Measurements from ENCODE around the gene APRT.

Gene APRT, protein sequence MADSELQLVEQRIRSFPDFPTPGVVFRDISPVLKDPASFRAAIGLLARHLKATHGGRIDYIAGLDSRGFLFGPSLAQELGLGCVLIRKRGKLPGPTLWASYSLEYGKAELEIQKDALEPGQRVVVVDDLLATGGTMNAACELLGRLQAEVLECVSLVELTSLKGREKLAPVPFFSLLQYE

DNA sequence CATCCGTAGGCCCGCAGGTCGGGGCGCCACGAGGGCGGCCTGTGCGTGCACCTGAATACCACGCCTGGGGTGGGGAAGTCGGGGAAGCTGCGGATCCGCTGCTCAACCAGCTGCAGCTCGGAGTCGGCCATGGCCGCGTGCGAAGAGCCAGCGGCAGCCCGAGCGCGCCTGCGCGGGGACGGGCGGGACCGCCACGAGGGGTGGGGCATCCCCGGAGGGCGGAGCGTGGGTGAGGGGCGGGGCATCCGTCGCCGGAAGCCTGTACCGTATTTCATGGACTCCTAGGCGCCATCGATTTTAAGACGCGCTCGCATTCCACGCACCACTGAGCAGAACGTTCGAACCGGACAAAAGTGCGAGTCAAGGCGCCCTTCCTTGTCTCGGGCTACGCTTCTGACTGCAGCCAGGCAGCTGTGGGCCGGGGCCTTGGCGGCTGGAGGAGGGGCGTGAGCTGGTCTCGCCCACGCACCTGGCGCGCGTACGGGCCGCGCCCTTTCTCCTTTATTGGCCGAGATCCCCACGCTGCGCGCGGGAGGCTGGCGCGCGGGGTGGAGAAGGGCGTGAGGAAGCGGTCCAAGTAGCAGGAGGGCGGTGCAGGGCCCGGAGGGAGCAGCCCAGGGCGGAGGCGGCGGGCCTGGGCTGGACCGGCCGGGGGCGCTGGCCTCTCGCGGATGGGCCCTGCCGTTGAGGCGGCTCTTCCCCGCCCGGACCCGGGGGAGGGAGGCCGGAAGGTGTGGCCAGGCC is at the start of gene APRT:
Gene APRT (minus strand): TSS at position 160 of the 744 bp plus-strand sequence. CDS start 29 bp downstream, at position 131.
- DNase-seq: peak; percentile 88 to 96

DNA sequence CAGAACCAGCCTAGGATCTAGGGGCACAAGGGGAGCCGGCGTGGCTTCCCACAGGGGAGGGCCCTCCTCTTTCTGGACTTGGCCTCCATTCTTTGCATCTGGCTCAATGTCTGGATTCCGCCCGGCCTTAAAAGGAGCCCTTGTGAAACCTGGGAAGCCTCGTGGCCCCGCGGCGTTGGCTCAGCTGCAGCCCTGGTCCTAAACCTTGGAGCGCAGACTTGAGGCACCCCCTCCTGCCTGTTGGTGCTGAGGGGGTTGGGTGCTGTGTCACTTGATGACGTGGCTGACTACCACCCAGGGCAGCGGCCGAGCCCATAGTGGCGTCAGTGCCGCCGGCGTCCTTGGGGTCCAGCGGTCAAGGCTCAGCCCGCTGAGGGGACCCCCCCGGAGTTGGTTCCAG is 49.6 kb upstream of the APRT start:
- no peak for DNase-seq

DNA sequence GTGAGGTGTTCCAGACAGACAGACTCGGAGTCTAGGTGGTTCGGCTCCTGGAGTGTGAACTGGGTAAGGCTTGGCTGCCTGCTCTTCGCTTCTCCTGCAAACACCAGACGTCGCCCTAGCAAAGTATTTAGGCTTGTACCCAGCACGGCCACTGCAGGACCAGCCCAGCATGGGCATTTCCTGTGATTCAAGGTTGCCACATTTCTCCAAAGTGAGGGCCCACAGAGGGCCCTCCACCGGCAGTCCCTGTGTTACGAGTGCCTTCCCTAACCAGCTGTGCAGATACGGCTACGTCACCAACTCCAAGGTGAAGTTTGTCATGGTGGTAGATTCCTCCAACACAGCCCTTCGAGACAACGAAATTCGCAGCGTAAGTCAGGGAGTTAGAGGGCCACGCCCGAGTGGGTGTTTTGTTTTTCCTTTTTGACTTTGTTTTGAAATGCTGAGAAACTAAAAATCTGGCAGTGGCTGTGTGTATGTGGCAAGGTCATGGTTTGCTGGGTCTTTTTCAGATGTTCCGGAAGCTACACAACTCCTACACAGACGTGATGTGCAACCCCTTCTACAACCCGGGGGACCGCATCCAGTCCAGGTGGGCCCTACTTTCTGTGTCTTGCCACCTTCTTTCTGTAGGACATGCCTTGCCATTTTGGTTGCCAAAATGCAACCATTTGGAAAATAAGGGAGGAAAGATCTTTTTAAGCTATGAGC is 47.8 kb upstream of the APRT start:
- DNase-seq: peak in 1 of 2 donors; percentile 29

DNA sequence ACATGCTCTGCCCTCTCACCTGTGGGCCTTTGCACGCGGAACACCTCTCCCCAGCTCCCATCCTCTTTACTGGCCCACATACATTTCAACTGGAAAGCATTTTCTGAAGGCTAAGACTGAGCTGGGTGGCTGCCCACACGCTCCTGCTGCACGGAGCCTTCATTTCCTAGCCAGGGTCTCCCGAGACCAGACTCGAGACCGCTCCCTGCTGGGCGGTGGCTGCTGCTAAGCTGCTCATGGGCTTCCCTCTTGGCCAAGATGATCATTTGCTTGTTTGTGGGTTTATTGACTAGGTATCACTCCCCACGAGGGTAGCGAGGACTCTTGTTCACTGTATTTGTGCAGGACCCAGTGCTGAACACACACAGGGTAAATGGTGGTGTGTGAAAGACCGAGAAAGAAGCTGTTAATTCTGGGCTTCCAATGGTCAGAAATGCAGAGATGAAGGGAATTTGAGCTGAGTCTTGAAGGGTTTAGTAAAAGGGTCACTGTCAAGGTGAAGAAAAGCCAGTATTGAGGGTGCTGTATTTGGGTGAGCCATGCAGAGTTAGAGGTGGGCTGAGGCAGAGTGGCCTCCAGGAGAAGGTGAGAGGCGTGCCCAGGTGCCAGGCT is 46.1 kb upstream of the APRT start:
- peak; percentile 74 to 86 for DNase-seq

DNA sequence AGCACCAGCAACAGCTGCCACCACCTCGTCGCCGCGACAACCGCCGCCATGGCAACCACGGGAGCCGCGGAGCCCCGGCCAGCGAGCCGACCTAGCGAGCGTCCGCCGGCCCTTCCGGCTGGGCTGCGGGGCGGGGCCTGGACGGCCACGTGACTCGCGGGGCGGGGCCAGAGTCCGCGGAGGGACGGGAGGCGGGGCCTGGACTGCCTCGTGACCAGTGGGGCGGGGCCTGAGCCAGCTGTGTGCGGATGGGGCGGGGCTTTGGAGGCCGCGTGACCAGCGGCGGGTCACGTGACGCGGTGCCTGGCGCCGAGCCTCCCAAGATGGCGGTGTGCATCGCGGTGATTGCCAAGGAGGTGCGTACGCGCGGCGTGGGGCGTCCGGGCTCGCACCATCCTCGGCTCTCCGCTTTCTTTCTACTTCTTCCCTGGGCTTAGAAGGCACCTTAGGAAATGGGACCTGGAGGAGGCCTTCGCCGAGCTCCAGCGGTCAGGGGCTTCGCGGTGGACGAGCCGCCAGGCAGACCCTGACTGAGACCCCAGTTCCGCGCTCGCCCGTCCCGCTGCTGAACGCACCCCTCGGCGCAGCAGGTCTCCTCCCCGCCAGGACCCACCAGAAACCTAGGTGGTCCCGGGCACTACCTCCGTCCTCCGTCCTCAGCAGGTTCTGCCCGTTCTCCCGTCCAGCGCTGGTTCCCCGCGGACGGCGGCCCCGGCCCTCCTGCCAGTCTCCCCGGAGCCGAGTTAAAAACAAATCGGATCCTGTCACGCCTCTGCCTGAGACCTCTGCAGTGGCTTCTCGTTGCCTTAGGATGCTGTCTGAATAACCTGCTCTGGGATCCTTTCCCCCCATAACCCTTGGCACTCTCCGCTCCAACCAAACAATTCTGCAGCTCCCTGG is 45.4 kb upstream of the APRT start, which contains the start of the genes GALNS and TRAPPC2L:
Gene GALNS (minus strand): TSS at position 120 of the 900 bp plus-strand sequence. CDS start 70 bp downstream, at position 50.
Gene TRAPPC2L (plus strand): TSS at position 300 of the 900 bp plus-strand sequence. CDS start 24 bp downstream, at position 324.
- peak; percentile 93 to 99 for DNase-seq

DNA sequence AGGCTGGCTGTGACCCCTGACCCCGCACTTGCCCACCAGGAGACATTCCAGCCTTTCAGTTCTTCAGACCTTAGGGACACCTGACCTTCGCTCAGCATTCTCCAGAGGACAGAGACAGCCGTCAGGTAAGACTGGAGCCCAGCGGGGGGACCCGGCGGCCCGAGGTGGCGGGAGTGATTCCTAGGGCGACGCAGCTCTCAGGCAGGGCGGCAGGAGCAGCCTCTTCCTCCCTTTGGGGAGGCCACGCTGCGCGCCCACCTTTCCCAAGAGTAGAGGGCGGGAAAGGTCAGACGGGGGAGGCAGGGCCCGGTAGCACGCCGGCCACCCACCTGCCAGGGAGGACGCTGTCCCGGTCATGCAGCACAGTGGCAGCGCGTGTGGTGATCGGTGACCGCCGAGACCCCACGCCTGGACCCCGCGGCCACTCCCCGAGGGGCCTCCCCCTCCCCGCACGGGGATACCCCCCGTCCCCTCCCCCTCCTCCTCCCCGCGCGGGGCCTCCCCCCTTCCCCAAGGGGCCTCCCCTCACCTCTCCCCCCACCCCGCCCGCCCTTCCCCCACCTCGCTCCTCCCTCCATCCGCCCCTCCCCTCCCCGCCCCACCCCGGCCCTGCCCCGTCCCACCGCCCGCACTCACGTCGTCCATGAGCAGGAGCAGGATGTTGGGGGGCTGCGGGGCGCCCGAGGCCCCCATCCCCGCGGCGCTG is 44.5 kb upstream of the APRT start:
- no peak for DNase-seq

DNA sequence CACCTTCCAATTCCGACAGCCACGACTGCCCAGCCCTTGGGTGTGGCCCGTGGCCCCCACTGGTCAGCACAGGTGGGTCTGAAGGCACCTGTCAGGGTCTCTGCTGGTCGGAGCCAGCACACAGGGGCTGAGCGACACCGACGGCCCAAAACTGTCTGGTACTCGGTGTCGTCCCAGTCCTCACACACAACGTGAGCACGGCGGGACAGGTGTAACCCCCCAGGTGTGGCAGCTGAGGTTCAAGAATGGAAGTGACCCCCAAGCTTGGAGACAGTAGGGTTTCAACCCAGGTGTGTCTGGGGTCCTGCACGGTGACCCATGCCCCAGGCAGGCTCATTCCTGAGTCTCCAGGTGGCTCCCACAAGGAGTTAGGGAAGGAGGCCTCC is 44.0 kb upstream of the APRT start:
- no peak for DNase-seq

DNA sequence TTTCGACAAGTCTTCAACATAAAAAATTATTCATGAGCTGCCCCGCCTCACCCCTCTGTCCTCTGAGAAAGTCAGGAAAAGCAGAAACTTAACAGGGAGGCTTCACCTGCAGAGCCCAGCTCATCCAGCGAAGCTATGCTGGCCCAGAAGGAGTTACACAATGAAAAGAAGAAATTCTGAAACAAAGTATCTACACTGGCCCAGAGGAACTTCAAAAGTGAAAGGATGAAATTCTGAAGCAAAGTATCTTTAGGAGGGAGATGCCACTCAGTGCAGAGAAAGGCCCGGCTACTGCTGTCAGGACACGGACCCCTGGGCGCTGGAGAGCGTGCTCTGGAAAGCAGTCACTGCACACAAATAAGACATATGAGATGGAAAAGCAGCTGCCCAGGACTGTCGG is 43.4 kb upstream of the APRT start:
- DNase-seq: peak; percentile 41 to 44

DNA sequence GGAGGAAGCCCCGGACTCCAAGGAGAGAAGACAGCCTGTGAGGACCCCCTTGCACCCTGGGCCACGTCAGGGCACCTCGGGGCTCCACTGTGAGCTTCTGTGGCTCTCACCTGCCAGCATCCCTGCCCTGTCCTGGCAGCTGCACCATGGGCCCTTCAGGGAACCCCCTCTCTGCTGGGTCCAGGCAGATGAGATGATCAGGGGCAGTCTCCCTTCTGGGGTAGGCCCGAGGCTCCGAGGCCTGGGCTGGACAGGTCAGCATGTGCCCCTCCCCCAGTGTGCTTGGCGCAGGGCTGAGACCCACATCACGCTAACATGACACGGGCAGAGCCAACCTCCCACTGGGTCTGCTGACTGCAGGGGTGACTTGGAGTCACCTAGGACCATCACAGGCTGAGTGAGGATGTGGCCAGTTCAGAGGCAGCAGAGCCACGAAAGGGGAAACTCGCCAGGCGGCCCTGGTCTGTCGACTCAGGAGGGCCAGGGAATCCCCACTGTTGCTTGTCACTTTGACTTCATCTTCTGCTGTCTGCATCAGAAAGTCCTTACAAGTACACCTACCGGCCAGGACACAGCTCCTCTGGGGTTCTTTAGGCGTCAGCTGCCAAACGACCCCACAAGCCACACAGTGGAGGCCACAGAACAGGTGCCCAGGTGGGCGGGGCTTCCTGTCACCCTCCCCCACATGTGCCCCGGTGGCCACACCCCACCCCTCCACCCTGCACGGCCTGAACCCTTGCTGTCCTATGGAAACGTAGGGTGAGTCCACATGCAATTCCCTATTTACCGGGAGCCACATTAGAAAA is 42.8 kb upstream of the APRT start:
- DNase-seq: peak; percentile 85 to 92

DNA sequence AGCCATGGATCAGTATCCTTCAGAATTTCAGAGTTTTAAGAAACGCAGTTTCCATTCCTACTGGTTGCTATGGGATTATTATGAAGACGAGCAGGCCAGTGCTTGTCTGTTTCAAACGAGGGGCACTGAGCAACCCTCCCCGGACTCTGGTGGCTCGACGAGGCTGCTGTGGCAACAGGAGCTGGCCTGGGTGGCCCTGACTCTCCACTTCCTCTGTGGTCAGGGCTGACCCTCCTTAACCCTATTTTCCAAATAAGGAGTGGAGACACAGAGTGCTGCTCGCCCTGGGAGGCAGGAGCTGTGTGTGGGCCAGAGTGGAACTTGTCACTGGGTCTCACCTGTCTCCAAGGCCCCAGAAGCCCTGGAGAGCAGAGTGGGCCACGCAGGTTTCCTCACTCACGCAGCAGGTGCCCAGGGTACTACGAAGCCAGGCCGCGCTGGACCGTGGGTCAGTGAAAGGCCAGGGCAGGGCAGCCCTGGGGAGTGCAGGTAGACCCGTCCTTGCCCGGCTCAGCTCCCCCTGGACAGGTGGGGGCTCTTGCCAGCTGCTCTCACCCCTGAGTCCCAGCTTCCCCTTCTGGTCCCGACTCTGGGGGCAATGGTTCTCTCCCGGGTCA is 41.7 kb upstream of the APRT start:
- peak; percentile 51 to 56 for DNase-seq

DNA sequence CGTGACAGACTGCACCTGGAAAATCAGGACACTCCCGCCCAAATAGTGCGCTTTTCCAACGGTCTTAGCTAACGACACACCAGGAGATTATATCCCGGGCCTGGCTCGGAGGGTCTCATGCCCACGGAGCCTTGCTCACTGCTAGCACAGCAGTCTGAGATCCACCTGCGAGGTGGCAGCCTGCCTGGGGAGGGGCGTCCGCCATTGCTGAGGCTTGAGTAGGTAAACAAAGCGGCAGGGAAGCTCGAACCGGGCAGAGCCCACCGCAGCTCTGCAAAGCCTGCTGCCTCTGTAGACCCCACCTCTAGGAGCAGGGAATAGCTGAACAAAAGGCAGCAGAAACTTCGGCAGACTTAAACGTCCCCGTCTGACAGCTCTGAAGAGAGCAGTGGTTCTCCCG is 39.9 kb upstream of the APRT start:
- no peak for DNase-seq

DNA sequence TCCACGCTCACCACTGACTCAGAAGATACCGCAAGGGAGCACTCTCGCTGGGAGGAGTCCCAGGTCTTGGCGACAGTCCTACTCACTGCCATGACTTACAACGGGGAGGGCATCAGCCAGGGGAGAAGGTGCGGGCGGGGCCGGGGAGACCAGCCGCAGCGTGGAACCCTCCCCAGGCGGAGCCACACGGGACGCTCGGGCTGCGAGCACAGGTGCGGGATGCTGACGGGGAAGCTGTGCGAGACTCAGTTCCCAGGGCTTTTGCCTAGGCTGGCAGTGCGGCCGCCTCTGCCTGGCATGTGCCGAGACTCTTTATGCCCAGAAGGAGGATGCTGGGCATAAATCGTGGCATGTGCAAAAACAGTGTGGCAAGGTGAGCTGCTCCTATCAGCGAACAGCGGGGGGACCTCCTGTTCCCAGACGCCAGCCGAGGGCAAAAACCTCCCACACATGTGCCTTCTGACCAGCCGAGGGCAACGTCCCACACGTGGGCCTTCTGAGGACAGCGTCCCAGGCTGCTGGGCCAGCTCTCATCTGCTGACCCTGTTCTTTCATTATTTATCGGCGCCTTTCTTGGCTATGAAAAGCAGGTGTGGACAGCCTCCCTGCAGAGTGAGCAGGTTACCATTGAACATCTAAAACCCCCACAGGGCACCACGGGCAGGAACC is 38.9 kb upstream of the APRT start:
- no peak for DNase-seq

DNA sequence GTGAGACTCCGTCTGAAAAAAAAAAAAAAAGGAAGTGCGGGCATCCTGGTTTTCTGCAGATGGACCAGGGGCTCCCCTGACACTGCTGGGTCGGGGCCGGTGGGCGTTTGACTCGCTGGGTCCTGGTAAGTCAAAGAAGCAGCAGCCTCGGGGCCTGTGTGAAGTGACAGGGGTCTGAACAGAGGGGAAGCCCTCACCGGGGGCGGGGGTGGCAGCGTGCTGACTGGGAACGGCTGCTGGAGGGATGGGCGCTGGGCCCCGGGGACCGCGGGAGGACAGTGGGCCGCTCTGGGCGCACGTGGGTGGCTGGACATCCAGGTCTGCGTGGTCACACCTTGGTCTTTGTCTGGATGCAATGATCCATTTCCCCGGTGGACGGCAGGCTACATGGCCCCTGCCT is 36.8 kb upstream of the APRT start:
- DNase-seq: no peak

DNA sequence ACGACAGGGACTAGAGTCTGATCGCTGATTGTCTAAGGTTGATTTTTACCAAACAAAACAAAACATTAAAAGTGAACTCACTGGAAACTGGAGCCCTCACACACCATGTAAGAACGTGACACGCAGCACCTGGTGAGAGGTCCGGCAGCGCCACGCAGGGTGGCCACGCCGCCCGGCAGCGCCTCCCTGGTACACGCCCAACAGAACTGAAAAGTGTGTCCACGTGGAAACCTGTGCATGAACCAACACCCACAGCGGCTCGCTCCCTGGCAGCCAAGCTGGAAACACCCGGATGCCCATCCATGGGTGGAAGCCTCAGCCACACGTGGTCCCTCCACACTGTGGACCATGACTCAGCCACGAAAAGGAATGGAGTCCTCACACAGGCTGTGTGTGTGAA is 35.9 kb upstream of the APRT start:
- no peak for DNase-seq

DNA sequence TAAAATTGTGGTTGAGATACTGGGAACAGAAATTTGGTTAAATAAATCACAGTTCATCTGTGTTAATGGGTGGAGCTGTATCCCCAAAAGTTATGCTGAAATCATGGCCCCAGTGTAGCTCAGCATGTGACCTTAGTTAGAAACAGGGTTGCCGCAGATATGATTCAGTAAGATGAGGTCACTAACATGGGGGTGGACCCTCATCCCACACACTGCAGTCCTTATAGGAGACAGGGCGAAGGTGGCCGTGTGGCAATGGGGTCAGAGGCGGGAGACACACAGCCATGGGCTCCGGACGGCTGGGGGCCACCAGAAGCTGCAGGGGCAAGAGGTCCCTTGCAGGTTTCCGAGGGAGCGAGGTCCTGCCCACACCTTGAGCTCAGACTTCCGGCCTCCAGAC is 34.4 kb upstream of the APRT start:
- peak; percentile 92 to 95 for DNase-seq

DNA sequence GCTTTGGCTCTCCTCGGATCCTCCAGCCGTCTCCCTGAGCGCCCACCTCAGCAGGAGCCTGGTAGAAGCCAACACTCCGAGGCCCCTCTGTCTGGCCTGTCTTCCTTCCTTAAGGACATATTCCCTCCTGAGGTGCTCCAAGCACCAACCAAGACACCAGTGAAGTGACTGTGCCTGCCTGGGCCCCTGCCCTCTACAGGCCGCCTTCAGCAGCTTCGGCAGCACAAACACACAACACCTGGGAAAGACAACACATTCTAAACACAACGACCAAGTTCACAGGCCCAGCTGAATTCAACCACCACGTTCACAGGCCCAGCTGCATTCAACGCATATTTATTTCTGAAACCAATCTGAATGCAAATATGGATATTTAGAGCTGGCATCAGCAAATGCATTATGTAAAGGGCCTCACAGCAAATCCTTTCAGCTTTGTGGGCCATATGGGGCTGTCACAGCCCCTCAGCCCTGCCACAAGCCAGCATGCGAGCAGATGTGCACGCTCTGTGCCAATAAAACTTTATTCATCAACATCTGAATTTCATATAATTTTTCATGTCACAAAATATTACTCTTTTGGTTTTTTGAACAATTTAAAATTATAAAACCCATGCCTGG is 32.8 kb upstream of the APRT start:
- DNase-seq: no peak

DNA sequence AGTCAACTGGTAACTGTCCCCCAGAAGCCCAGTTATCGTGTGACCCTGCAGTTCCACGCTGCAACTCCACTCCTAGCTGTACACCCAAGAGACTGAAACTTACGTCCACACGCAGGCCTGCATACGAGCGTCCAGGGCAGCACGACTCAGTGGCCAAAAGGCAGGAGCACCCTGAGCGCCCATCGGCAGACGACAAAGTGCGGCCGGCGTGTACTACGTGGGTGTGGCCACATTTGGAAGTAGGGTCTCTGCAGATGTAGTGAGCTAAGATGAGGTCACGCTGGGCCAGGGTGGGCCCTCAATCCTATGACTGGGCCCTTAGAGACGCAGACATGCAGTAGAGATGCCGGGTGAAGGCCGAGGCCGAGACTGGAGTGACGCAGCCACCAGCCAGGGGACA is 31.5 kb upstream of the APRT start:
- no peak for DNase-seq

DNA sequence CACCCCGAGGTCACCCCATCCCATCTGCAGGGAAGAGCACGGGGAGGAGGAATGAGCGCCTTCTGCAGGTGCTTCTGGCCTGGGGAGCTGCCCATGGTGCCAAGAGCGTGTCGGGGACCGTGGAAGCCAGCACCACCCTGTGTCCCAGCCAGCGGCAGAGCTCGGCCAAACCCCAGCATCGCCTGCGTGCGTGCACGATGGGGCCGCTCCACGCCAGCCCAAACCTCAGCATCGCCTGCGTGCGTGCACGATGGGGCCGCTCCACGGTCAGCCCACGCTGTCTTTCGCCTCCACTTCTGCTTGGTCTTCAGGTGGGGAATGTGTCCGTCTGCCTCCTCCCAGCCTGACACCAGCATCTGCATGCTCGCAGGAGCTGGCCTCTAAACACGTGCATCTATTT is 31.1 kb upstream of the APRT start:
- no peak for DNase-seq

DNA sequence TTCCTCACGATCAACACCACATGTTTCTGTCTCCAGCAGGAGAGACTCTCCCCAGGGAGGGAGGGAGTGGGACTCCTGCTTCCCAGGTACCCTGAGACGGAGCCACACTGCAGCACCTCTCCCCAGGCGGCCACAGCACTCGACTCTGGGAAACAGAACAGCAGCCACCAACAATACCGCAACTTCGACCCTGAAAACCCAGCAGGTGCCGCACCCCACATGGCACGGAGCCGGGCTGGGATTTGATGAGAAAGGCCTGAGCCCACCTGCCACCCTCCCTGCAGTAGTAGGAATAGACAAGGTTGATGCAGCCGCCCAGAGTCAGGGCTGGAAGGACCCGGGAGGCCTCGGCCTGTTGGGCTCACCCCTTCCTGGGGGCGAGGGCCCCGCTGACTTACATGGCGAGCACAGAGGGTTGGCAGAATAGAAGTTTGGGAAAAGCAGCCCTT is 30.6 kb upstream of the APRT start:
- DNase-seq: no peak
